Transverse colon (tissue), 4 donors: ENCODE measurements around the gene CFLAR.

Experiments
- POLR2A ChIP-seq: fragments of 450-650 bp; IDR thresholded peaks from one replicate; pipeline ENCODE4 v1.6.1; 2016; ENCODE audit warnings: antibody characterized with exemption, mild to moderate bottlenecking, moderate library complexity
- POLR2AphosphoS5 ChIP-seq, 3 donors: sonication (generic); formaldehyde crosslinking; IDR thresholded peaks; one replicate each; pipeline ENCODE4 v1.6.1; 2016; ENCODE audit warnings: antibody characterized with exemption in 3 of 3
- TF ChIP-seq, protein P1 (sequence below), 5 experiments: fragments of 200-600 bp in 3 of 5; fragments of 450-650 bp in 2 of 5; sonication (generic) in 3 of 5; IDR thresholded peaks; 1 replicate in 2 of 5; 2 replicates in 3 of 5; pipeline ENCODE4 v1.5.1; 2016 to 2017; ENCODE audit warnings: antibody characterized with exemption in 5 of 5, inconsistent platforms in 3 of 5, mild to moderate bottlenecking in 2 of 5, moderate library complexity in 1 of 5

DNA sequence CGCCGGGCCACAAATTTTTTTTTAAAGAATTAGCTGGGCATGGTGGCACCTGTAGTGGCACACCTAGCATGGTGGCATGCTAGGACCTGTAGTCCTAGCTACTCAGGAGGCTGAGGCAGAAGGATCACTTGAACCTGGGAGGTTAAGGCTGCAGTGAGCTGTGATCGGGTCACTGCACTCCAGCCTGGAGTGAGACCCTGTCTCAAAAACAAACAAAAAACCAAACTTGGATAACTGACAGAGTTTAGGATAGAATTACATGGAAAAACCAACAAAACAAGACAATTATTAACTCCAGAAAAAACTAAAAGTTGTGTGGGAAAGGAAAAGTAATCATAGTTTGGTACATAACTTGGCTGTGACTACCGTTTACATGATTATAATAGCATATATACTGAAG is 1.6 kb upstream of the CFLAR start:
- no peak for TF ChIP-seq POLR2A
- TF ChIP-seq, protein P1, sequence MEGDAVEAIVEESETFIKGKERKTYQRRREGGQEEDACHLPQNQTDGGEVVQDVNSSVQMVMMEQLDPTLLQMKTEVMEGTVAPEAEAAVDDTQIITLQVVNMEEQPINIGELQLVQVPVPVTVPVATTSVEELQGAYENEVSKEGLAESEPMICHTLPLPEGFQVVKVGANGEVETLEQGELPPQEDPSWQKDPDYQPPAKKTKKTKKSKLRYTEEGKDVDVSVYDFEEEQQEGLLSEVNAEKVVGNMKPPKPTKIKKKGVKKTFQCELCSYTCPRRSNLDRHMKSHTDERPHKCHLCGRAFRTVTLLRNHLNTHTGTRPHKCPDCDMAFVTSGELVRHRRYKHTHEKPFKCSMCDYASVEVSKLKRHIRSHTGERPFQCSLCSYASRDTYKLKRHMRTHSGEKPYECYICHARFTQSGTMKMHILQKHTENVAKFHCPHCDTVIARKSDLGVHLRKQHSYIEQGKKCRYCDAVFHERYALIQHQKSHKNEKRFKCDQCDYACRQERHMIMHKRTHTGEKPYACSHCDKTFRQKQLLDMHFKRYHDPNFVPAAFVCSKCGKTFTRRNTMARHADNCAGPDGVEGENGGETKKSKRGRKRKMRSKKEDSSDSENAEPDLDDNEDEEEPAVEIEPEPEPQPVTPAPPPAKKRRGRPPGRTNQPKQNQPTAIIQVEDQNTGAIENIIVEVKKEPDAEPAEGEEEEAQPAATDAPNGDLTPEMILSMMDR (IDR thresholded peaks at IDR 0.05), result no peak
- no peak for TF ChIP-seq POLR2AphosphoS5 (IDR thresholded peaks at IDR 0.05)
